Measurements from ENCODE around the gene MINK1.

Gene MINK1

DNA sequence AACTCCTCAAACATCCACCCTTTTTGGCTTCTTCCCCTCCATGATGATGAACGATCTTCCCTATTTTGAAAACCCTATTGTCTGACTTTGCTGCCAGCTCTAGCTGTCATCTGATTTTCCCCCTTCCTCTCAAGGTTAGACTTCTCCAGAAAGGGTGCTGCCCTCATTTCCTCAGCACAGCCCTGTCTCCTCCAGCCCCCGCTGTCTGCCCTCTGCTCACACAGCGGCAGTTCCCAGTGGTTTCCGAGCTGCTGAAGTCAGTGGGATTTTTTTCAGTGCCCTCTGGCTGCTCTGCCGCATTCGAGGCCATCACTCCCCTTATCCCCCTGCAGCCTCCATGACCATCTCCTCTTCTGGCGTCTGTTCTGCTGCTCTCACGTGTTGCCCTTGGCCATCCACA, 39.6 kb downstream of the MINK1 start:
- DNase-seq (ENCODE audit: low spot score), result peak; percentile 80

DNA sequence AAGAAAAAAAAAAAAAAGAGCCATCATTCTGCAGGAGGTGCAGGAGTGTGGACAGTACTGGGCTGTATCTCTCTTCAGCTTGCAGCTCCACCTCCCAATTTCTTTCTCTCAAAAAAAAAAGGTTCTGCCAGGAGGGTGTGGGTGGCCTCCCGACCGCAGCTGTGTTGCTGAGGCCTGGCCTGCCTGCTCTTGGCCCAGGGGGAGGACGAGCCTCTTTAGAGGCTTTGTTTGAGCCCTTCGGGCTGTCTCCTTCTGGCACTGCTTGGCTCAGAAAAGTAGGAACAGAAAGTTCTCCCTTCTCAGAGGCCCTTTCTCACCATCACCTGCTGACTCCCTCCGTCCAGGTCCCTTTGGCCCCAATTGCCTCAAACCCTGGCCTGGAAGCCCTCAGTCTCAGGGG, 43.9 kb downstream of the MINK1 start:
- peak; percentile 82 for DNase-seq (ENCODE audit: low spot score)

DNA sequence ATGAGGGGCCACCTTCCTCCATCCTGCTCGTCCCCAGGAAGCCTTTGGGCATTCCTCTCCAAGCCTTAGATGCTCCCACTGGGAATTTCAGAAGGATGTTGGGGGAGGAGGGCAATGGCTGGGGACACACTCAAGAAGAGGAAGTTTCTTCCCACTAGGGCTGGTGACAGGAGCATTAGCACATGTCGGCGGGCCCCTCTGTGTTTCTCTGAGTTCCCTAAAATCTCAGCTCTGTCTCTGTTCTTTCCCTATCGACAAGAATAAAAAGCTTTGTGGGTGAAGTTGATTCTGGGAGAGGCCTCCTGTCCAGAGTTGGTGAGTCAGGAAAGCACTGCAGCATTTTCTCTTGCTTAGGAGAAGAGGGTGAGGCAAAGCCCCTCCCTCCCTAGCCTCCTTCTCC, 46.5 kb downstream of the MINK1 start:
- DNase-seq (ENCODE audit: low spot score), result no peak

DNA sequence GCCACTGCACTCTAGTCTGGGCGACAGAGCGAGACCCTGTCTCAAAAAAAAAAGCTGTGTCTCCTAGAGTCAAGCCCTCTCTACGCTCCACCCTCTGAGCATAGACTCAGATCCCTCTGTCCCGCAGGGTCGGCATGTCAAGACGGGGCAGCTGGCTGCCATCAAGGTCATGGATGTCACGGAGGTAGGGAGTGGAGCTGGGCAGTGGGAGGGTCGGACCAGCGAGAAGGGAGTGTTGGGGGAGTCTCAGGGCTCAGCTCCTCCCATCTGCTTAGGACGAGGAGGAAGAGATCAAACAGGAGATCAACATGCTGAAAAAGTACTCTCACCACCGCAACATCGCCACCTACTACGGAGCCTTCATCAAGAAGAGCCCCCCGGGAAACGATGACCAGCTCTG, 47.7 kb downstream of the MINK1 start:
- DNase-seq (ENCODE audit: low spot score), result no peak

DNA sequence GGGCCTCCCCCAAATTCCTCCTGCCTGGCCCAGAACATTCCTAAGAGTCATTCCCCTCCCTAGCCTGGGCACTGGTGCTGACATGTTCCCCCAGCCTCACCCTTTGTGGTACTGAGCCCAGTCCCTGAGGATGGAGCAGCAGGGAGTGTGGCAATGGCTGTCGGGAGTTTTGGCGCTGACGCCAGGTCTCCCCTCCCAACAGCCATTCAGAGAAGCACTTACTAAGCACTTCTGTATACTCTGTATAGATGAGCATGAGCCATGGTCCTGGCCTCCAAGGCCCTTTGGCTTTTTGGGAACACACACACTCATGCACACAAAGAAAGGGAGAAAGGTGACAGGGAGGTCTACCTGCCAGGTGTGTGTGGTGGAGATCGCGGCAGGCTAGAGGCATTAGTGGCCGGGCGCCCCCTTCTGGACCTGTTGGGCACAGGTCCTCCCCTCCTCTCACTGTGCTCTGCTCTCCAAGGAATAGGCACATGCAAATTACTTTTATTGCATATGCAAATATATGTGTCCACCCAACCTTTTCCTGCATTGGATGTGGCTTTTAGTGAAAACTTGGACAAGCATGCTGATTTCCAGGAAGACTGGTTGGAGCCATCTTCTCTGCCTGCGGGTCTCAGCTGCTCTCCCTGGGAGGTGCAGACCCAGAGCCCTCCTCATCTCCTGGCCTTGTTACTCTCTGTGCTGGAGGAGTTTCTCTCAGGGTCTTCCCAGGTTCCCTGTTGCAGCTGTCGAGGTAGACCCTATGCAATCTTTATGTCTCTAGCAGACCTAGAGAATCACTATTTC, 48.8 kb downstream of the MINK1 start:
- peak; percentile 77 for DNase-seq (ENCODE audit: low spot score)

DNA sequence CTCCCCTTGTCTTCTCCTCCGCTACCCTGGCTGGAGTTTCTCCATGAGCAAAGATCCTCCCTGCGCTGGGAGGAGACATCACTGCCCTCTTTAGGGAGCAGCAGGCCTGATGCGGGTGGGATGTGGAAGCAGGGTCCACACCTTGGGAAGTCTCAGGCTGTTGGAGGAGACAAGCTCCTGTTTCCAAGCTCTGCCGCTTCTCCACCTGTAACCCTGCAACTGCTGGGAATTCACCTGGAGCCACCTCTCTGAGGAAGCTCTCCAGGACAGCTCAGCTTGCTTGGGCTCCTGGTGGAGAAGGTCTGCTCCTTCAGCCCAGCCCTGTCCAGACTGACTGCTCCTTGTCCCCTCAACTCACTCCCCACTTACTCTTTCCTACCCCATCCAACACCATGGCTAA, 51.3 kb downstream of the MINK1 start:
- no peak for DNase-seq (ENCODE audit: low spot score)

DNA sequence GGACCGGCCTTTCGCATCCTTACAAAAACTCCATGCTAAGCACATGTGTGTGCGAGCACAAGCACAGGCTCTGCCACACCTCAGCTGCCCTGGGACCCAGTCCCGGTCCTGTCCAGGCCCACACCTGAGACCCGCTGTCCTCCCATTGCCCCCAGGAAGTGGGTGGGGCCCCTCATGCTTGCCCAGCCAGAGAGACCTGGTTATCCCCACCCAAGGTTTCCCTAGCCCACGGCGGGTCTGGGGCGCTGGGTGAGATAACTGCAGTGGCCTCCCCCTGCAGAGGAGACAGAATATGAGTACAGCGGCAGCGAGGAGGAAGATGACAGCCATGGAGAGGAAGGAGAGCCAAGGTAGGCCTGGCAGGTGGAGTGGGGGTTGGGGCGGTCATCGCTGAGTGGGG, 53.7 kb downstream of the MINK1 start:
- DNase-seq (ENCODE audit: low spot score), result no peak

DNA sequence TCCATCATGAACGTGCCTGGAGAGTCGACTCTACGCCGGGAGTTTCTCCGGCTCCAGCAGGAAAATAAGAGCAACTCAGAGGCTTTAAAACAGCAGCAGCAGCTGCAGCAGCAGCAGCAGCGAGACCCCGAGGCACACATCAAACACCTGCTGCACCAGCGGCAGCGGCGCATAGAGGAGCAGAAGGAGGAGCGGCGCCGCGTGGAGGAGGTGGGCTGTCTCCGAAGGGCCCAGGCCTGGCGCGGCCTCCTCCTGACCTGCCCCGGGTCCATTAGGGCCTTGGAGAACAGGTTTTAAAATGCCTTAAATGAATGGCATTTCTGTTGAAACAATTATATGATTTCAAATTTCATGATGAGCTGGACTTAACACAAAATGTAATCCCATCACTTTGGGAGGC, 54.4 kb downstream of the MINK1 start:
- no peak for DNase-seq (ENCODE audit: low spot score)

DNA sequence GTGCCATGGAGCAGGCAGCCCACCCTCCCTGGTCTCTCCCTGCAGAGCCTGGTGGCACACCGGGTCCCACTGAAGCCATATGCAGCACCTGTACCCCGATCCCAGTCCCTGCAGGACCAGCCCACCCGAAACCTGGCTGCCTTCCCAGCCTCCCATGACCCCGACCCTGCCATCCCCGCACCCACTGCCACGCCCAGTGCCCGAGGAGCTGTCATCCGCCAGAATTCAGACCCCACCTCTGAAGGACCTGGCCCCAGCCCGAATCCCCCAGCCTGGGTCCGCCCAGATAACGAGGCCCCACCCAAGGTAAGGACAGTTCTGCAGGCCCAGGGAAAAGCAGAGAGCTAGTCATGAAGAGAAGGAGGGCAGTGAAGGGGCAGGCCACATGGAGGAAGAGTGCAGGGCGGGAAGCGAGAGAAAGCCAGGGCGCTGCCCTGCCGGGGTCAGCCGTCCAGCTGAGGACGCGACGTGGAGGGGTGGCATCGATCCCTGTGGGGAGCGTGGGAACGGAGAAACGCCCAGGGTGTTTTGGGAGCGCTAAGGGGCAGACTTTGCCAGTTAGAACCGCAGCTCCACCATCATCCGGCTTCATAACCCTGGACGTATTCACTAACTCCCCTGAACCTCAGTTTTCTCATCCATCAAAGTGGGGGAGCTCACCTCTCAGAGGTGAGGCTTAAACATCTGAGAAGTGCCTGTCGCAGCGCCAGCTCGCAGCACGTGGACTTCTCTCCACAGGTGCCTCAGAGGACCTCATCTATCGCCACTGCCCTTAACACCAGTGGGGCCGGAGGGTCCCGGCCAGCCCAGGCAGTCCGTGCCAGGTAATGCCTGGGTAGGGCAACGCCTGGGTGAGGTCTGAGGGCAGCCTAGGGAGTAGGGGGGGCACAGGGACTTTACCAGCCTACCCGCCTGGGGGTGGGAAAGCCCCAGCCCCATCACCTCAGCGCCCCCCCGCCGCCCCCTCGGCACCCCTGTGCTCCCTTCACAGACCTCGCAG, 58.6 kb downstream of the MINK1 start:
- DNase-seq (ENCODE audit: low spot score), result no peak

DNA sequence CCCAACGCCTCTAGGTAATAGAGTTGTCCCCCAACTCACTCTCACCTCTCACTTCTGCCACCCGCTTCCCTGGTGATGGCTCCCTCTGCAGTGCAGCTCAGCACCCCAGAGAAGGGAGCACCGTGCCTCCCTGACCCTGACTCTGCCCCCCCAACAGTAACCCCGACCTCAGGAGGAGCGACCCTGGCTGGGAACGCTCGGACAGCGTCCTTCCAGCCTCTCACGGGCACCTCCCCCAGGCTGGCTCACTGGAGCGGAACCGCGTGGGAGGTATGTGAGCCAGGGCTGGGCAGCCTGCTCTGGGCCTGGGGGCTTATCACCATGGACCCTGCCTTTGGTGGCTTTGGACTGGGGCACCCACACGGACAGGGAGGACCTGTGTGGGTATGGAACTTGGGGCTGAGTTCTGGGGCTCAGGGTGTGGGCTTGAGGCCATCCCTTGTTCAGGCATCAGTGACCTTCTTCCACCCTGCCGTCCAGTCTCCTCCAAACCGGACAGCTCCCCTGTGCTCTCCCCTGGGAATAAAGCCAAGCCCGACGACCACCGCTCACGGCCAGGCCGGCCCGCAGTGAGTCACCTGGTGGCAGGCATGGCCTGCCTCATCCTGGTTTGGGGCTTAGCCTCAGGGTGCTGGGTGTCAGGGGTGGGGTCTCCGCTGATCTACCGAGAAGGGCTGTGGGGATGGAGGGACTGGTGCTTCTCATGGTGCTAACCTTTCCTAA, 59.5 kb downstream of the MINK1 start:
- DNase-seq (ENCODE audit: low spot score), result no peak

DNA sequence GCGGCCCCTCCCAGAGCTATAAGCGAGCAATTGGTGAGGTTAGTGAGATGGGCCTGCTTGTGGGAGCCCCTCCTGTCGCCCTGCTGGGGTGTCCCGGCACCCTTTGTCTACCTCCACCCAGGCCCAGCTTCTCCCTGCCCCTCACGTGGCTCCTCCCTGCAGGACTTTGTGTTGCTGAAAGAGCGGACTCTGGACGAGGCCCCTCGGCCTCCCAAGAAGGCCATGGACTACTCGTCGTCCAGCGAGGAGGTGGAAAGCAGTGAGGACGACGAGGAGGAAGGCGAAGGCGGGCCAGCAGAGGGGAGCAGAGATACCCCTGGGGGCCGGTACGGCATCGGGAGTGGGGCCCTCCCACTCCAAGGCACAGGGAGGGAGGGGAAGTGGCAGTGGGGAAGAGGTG, 60.1 kb downstream of the MINK1 start:
- DNase-seq (ENCODE audit: low spot score), result no peak

DNA sequence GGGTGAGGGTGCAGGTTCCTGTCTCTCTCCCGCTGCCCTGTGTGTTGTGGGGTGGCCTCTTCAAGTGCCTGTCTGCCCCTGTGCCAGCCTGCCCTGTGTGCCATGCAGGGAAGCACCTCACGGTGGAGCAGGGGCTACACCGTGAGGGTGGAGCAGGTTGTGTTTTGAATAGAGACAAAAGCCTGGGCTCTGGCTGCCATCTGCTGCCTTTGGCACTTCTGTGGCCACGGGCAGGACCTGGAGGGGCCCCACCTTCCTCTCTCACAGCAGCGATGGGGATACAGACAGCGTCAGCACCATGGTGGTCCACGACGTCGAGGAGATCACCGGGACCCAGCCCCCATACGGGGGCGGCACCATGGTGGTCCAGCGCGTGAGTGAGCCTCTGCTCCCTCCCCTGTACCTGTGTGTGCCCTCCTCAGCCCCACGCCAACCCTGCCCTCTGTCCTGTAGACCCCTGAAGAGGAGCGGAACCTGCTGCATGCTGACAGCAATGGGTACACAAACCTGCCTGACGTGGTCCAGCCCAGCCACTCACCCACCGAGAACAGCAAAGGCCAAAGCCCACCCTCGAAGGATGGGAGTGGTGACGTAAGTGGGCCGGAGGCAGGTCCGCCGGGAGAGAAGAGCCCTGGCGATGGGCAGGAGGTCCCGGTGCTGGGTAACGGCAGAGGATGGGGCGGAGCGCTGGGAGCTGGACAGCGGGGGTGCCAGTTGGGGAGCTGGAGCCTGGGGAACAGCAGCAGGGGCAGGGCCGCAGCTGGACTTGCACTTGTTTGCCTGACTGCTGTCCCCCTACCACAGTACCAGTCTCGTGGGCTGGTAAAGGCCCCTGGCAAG, 60.8 kb downstream of the MINK1 start:
- DNase-seq (ENCODE audit: low spot score), result no peak

DNA sequence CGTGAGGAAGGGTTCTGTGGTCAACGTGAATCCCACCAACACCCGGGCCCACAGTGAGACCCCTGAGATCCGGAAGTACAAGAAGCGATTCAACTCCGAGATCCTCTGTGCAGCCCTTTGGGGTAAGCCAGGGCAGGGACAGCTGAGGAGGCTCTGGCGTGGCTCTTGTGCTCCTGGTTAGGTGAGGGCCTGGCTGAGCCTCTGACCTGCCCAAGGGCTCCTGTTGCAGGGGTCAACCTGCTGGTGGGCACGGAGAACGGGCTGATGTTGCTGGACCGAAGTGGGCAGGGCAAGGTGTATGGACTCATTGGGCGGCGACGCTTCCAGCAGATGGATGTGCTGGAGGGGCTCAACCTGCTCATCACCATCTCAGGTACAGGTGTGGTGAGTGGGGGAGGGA, 62.0 kb downstream of the MINK1 start:
- no peak for DNase-seq (ENCODE audit: low spot score)

DNA sequence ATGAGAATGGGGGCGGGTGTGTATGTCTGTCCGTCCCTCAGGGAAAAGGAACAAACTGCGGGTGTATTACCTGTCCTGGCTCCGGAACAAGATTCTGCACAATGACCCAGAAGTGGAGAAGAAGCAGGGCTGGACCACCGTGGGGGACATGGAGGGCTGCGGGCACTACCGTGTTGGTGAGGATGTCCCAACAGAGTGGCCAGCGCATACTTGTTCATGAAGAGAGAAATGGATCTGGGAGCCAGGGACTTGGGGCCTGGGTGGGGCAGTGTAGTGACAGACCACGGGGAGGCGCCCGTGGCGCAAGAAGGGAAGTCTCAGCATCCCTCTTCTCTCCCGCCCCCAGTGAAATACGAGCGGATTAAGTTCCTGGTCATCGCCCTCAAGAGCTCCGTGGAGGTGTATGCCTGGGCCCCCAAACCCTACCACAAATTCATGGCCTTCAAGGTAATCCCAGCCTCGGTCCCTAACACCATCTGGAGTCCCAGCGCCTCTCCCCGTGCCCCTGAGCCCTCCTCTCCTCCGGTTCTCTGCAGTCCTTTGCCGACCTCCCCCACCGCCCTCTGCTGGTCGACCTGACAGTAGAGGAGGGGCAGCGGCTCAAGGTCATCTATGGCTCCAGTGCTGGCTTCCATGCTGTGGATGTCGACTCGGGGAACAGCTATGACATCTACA, 62.7 kb downstream of the MINK1 start:
- DNase-seq (ENCODE audit: low spot score), result no peak

DNA sequence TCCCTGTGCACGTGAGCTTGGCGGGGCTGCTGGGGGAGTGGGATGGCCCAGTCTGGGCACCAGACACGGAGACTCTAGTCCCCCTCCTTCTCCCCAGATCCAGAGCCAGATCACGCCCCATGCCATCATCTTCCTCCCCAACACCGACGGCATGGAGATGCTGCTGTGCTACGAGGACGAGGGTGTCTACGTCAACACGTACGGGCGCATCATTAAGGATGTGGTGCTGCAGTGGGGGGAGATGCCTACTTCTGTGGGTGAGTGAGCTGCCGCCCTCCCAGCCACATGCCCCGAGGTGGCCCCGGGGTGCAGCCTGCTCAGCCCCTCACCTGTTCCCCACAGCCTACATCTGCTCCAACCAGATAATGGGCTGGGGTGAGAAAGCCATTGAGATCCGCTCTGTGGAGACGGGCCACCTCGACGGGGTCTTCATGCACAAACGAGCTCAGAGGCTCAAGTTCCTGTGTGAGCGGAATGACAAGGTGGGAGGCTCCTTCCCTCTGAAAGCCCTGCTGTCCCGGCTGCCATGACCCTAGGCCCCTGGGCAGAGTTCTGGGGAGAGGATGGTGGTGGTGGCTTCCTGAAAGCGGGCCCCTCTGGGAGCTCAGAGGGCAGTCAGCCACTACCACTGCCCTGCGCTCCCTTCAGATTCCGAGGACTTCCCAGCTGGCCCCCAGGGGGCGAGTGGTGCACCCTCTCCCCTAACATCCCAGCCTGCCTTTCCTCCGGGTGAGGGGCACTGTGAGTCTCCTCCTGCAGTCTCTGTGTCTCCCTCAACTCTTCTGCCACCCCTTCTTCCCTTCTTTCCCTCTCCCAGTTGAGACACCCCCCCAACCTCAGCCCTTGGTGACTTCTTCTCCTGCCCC, 63.4 kb downstream of the MINK1 start:
- DNase-seq (ENCODE audit: low spot score), result no peak

DNA sequence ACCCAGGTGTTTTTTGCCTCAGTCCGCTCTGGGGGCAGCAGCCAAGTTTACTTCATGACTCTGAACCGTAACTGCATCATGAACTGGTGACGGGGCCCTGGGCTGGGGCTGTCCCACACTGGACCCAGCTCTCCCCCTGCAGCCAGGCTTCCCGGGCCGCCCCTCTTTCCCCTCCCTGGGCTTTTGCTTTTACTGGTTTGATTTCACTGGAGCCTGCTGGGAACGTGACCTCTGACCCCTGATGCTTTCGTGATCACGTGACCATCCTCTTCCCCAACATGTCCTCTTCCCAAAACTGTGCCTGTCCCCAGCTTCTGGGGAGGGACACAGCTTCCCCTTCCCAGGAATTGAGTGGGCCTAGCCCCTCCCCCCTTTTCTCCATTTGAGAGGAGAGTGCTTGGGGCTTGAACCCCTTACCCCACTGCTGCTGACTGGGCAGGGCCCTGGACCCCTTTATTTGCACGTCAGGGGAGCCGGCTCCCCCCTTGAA, 64.1 kb downstream of the MINK1 start:
- DNase-seq (ENCODE audit: low spot score), result no peak

DNA sequence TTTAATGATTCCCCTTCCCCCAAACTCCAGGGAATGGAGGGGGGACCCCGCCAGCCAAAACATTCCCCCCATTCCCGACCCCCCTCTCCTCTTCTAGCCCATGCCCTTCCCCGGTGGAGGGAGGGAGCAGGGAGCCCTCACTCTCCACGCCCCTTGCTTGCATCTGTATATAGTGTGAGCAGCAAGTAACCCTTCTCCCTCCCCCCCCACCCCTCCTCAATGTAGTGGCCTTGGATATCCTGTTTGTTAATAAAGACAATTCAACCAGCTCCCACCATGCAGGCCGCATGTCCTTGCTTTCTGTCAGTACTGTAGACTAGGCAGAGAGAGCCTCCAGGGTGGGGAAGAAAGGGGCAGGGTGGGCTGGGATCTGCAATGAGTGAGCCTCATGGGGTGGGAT, 64.6 kb downstream of the MINK1 start:
- DNase-seq (ENCODE audit: low spot score), result no peak

DNA sequence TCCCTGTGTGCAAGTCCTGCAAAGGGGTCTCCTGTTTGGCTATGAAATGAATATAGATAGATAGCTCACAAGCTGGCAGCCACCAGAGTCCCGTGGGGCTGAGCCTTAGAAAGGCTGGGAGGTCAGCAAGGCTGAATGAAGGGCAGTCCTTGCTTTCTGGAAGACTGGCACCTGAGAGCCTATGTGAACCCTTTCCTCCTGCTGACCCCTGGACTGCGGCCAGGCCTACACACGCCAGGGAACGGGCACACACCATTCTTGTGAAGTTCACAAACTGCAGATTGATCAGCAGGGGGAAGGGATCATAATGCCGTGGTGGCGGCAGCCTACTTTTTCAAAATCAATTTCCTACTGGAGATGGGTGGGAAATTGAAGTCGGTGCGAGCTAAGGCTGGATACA, 65.2 kb downstream of the MINK1 start:
- DNase-seq (ENCODE audit: low spot score), result no peak

DNA sequence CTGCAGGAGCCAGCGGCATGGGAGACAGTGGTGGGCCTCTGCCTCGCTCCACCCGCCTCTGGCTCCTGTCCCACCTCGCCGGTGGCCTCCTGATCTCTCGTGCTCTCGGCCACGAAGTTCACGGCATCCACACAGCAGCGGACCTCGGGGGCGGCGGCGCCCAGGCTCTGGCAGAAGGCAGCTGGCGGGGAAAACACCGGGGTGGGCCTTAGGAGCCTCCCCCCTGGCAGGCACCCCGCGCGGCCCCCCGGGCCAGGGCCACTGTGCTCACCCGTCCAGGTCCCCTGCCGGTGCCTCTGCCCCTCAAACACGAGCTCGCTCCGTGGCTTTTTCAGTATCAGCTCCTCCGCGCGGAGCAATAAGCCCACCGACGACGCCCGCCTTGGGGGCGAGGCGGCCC, 65.8 kb downstream of the MINK1 start:
- DNase-seq (ENCODE audit: low spot score), result no peak
